ENCODE results near the gene KIF13A. TPM values are rescaled to one million over a fixed set of nuclear protein-coding genes. Genes with fewer than 3 reads are reported as not detected.

The KIF13A gene
- total RNA-seq, 2 experiments from 2014 or later: 0.91 to 1.4 TPM

DNA sequence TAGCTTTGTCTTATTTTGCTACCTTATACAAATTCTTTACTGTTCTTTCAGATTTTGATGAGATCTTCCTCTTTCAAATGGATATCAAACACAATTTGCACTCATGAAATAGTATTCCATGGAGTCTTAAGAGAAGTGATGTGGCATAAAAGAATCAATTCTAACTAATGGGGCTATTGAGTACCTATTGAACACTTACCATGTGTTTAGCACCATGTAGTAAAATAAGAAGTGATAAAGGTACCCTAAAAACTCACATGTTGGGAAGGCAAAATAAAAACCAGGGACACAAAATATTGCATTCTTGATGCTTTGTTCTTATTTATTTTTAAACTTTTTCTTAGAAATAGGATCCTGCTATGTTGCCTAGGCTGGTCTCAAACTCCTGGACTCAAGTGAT is 56.2 kb downstream of the KIF13A start:
- Mint-ChIP-seq H3K36me3 (ENCODE audit: low read depth) (no peaks in the 10 kb centered on the region), H3K4me1 (ENCODE audit: low read depth) (no peaks in the 10 kb centered on the region), H3K27me3 (peaks cover 33% of the 10 kb centered on the region), H3K4me3 (no peak overlapping the region), H3K9me3 (no peaks in the 10 kb centered on the region), H3K27ac (no peak overlapping the region)
- DNase-seq: no peak
- TF ChIP-seq, protein P1, sequence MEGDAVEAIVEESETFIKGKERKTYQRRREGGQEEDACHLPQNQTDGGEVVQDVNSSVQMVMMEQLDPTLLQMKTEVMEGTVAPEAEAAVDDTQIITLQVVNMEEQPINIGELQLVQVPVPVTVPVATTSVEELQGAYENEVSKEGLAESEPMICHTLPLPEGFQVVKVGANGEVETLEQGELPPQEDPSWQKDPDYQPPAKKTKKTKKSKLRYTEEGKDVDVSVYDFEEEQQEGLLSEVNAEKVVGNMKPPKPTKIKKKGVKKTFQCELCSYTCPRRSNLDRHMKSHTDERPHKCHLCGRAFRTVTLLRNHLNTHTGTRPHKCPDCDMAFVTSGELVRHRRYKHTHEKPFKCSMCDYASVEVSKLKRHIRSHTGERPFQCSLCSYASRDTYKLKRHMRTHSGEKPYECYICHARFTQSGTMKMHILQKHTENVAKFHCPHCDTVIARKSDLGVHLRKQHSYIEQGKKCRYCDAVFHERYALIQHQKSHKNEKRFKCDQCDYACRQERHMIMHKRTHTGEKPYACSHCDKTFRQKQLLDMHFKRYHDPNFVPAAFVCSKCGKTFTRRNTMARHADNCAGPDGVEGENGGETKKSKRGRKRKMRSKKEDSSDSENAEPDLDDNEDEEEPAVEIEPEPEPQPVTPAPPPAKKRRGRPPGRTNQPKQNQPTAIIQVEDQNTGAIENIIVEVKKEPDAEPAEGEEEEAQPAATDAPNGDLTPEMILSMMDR (IDR thresholded peaks at IDR 0.05): no peak
- no peaks in the 10 kb centered on the region for H3K9me3 ChIP-seq (ENCODE audit: control insufficient read depth in 1 of 2, insufficient read depth in 1 of 2, low read length in 2 of 2)
- no peak overlapping the region for H3K27ac ChIP-seq (ENCODE audit: low read depth in 1 of 2, low read length in 2 of 2)
- no peaks in the 10 kb centered on the region for H3K4me1 ChIP-seq (ENCODE audit: insufficient read depth, low read length)
- intact Hi-C loops (cut with DNase I, micrococcal nuclease): no loop called here
- H3K27me3 ChIP-seq (ENCODE audit: control insufficient read depth in 1 of 2, insufficient read depth in 2 of 2, low read length in 2 of 2): peaks cover 0 to 3% of the 10 kb centered on the region in 2 experiments
- H3K36me3 ChIP-seq (ENCODE audit: insufficient read depth, low read length): no peaks in the 10 kb centered on the region
- CTCF ChIA-PET: interaction anchor here (0.6 kb wide), 1 partner anchor 22 kb away, joined by 3 read pairs; no protein-coding TSS in a partner anchor
- POLR2A ChIA-PET: no interaction called here
- H3K4me3 ChIP-seq (ENCODE audit: low read length): no peak overlapping the region
- no peak for ATAC-seq (ENCODE audit: poor library complexity)

DNA sequence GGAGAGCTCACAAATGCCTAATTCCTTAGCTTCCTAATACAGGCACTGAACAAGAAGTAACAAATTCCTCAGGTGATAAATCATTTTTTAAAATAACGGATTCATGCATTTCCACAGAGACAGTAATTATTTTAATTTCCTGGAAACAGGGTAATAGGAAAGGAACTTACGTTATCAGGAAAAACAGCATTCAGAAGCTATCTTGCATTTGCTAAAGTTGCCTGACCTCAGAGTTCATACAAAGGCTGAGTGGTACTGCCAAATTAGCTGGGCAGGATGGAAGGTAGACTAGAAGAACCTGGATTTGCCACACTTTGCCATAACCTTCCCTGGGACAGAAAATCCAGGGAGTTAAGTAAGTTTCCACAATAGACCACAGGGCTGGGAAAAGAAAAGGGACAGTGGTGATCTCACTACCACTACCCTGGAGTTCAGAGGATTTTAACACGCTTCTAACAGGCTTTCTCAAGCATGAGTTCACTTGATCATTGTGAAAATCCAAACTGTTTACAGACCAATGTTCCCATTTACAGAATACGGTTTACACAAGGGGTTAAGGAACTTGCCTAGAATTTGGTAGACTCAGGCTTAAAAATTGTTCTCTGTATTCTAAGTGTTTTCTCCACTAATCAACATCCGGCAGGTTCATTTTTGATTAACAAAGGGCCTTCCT is 57.0 kb downstream of the KIF13A start:
- DNase-seq: no peak
- no peak overlapping the region for H3K27ac ChIP-seq (ENCODE audit: low read depth in 1 of 2, low read length in 2 of 2)
- H3K27me3 ChIP-seq (ENCODE audit: control insufficient read depth in 1 of 2, insufficient read depth in 2 of 2, low read length in 2 of 2): peaks cover 0 to 3% of the 10 kb centered on the region in 2 experiments
- CTCF ChIA-PET: no interaction called here
- no peaks in the 10 kb centered on the region for H3K4me1 Mint-ChIP-seq (ENCODE audit: low read depth)
- H3K9me3 Mint-ChIP-seq: no peaks in the 10 kb centered on the region
- H3K4me3 Mint-ChIP-seq: no peak overlapping the region
- no peak overlapping the region for H3K4me3 ChIP-seq (ENCODE audit: low read length)
- no peaks in the 10 kb centered on the region for H3K36me3 Mint-ChIP-seq (ENCODE audit: low read depth)
- ATAC-seq (ENCODE audit: poor library complexity): no peak
- H3K9me3 ChIP-seq (ENCODE audit: control insufficient read depth in 1 of 2, insufficient read depth in 1 of 2, low read length in 2 of 2): no peaks in the 10 kb centered on the region
- TF ChIP-seq, protein P1 (IDR thresholded peaks at IDR 0.05): no peak
- H3K4me1 ChIP-seq (ENCODE audit: insufficient read depth, low read length): no peaks in the 10 kb centered on the region
- intact Hi-C loops (cut with DNase I, micrococcal nuclease): no loop called here
- H3K36me3 ChIP-seq (ENCODE audit: insufficient read depth, low read length): no peaks in the 10 kb centered on the region
- POLR2A ChIA-PET: no interaction called here
- H3K27me3 Mint-ChIP-seq: peaks cover 28% of the 10 kb centered on the region
- no peak overlapping the region for H3K27ac Mint-ChIP-seq

DNA sequence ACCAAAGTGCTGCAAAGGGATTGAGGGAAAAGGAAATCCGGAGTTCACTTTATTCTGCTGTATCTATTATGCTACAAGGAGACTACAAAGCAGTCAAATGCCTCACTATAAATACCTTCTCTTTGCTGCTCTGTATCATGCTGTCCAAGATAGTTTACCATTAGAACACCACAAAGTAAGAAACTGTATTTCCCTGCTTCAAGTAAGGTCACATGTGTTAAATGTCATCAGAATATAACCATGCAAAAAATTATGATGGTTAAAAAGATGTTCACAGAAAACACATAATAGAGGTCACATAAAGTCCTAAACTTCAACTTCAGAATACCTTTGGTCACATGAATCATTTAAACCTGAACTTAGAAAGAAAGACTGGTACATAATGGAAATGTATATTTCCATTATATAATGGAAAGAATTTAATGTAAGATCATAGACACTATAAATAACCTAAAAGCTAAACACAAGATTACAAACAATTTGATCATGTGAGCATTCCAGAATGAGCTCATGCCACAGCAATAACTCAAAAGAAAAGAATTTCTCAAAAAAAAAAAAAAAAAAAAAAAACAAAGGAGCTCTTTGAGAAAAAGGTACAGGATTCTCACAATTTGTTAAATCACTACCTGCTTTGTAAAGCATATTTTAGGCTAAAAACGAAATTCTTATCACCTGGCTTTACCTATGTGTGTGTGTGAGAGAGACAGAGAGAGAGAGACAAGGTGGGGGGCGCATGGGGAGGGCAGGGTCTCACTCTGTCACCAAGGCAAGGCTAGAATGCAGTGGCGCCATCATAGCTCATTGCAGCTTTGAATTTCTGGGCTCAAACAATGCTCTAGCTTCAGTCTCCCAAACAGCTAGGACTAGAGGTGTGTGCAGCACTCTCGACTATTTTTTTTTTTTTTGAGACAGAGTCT is 58.7 kb downstream of the KIF13A start:
- Histone ChIP-seq H3K4me3 (ENCODE audit: low read length) (no peak overlapping the region), H3K4me1 (ENCODE audit: insufficient read depth, low read length) (no peaks in the 10 kb centered on the region), H3K9me3 (ENCODE audit: control insufficient read depth in 1 of 2, insufficient read depth in 1 of 2, low read length in 2 of 2) (no peaks in the 10 kb centered on the region), H3K36me3 (ENCODE audit: insufficient read depth, low read length) (no peaks in the 10 kb centered on the region), H3K27ac (ENCODE audit: low read depth in 1 of 2, low read length in 2 of 2) (no peak overlapping the region), H3K27me3 (ENCODE audit: control insufficient read depth in 1 of 2, insufficient read depth in 2 of 2, low read length in 2 of 2) (peaks cover 0 to 3% of the 10 kb centered on the region in 2 experiments)
- ATAC-seq (ENCODE audit: poor library complexity) (no peak), DNase-seq (no peak)
- ChIA-PET CTCF (no interaction called here), POLR2A (no interaction called here)
- Mint-ChIP-seq H3K36me3 (ENCODE audit: low read depth) (no peaks in the 10 kb centered on the region), H3K4me3 (no peak overlapping the region), H3K4me1 (ENCODE audit: low read depth) (no peaks in the 10 kb centered on the region), H3K9me3 (no peaks in the 10 kb centered on the region), H3K27me3 (peaks cover 21% of the 10 kb centered on the region), H3K27ac (no peak overlapping the region)
- TF ChIP-seq, protein P1 (IDR thresholded peaks at IDR 0.05): no peak
- intact Hi-C loops (cut with DNase I, micrococcal nuclease): no loop called here

All from CD4-positive, alpha-beta T cell (primary cell).